ENCODE measurements around the gene SIK3.

- TF ChIP-seq CTCF (IDR thresholded peaks at IDR 0.05; ENCODE audit: borderline replicate concordance, extremely low read depth, low read length, poor library complexity, severe bottlenecking) (no peak), EZH2 (IDR thresholded peaks at IDR 0.05; ENCODE audit: borderline replicate concordance, low read depth, low read length, severe bottlenecking) (no peak)
These were observed 77.9 kb downstream of the SIK3 start for GRCh38 chr11:117020287-117020686.
